Mononuclear cell (primary cell): ENCODE results near the gene SEPHS1. TPM values are rescaled to one million over a fixed set of nuclear protein-coding genes. Genes with fewer than 3 reads are reported as not detected.
A peak's percentile ranks its signal among the peaks of the same experiment; 100 is the strongest.
"Not testable (repeated sequence)": the region's sequence is repeated elsewhere in the genome, so short reads cannot be mapped to it uniquely, and the experiment has no call there.

Experiments
- H3K27me3 ChIP-seq: 2 replicates; pipeline ENCODE4 v1.6.0; 2011; ENCODE audit warnings: low read length, control low read depth; ENCODE audit not compliant: insufficient read depth
- H3K4me1 ChIP-seq: 2 replicates; pipeline ENCODE4 v1.5.1; 2011; ENCODE audit warnings: mild to moderate bottlenecking, low read length, control low read depth; ENCODE audit not compliant: insufficient read depth
- H3K4me3 ChIP-seq: 2 replicates; pipeline ENCODE4 v1.5.1; 2011; ENCODE audit warnings: mild to moderate bottlenecking, low read length, moderate library complexity
- H3K9me3 ChIP-seq: 2 replicates; pipeline ENCODE4 v1.5.1; 2011; ENCODE audit warnings: low read depth, mild to moderate bottlenecking, control low read depth, low read length
- total RNA-seq: library from RNA; depleted of rRNA; stranded (reverse); fragments of >200 nt; gene quantifications from one replicate; pipeline ENCODE4 v1.2.3, GENCODE V29; 2012

SEPHS1 gene, protein sequence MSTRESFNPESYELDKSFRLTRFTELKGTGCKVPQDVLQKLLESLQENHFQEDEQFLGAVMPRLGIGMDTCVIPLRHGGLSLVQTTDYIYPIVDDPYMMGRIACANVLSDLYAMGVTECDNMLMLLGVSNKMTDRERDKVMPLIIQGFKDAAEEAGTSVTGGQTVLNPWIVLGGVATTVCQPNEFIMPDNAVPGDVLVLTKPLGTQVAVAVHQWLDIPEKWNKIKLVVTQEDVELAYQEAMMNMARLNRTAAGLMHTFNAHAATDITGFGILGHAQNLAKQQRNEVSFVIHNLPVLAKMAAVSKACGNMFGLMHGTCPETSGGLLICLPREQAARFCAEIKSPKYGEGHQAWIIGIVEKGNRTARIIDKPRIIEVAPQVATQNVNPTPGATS
- 14.6 TPM for total RNA-seq

DNA sequence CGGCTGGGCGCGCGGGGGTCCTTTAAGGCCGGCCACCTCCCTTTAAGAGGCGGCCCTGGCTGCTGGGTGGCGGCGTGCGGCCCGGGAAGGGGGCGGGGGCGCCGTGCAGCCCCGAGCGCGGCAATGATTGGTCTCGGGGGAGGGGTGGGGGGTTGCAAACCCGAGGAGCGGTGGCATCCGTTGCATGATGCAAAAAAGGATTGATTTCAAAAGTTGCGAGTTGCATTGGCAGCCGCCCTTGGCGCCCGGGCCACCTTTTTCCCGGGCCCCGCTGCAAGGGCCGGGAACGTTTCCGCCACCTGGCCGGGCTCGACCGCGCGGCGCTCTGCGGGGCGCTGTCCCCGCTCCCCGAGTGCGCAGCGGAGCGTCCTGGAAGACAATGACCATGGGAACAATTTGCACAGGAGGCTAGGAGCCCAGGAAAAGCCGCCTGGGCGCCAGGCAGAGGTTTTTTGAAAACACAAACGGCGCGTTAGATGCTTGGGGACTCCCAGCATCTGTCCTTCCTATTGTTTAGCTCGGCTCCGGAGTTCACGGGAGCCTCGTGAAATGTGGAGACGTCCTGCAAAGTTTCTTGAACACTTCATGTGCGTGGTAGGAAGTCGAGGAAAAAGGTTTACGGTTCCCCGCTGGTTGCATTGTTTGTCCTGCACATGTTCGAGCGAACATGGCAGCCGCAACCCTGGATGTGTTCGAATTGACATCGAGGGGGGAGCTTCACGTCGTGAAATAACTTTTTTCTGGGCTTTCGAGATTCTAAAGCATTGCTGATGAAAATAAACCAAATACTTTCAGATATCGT lies at the start of gene SEPHS1:
TSS of gene SEPHS1 (minus strand) at position 78 of the 802 bp plus-strand sequence. CDS start 3,343 bp downstream, outside the sequence.
- Histone ChIP-seq H3K27me3 (no peaks in the 10 kb centered on the region), H3K9me3 (no peaks in the 10 kb centered on the region), H3K4me1 (peaks cover 52% of the 10 kb centered on the region), H3K4me3 (peak within 1 kb of the TSS; percentile 71)

- Histone ChIP-seq H3K4me1 (no peaks in the 10 kb centered on the region), H3K9me3 (no peaks in the 10 kb centered on the region), H3K27me3 (no peaks in the 10 kb centered on the region), H3K4me3 (no peak overlapping the region)
Measured at GRCh38 chr10:13397052-13397451, 49.0 kb upstream of the SEPHS1 start.

DNA sequence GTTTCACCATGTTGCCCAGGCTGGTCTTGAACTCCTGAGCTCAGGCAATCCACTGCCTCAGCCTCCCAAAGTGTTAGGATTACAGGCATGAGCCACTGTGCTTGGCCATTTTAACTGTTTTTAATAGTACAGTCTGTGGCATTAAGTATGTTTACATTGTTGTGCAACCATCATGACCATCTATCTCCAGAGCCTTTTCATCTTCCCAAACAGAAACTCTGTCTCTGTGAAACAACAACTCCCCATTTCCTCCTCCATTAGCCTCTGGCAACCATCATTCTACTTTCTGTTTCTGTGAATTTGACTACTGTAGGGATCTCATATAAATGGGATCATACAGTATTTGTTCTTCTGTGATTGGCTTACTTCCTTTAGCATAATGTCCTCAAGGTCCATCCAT lies 48.3 kb upstream of the SEPHS1 start:
- Histone ChIP-seq H3K9me3 (no peaks in the 10 kb centered on the region), H3K4me1 (no peaks in the 10 kb centered on the region), H3K4me3 (no peak overlapping the region), H3K27me3 (no peaks in the 10 kb centered on the region)

GRCh38 chr10:13395540-13395939 lies 47.4 kb upstream of the SEPHS1 start:
- no peaks in the 10 kb centered on the region for H3K9me3 ChIP-seq
- H3K4me3 ChIP-seq, result no peak overlapping the region
- H3K4me1 ChIP-seq, result no peaks in the 10 kb centered on the region
- H3K27me3 ChIP-seq, result no peaks in the 10 kb centered on the region

- no peak overlapping the region for H3K4me3 ChIP-seq
- H3K27me3 ChIP-seq, result no peaks in the 10 kb centered on the region
- no peaks in the 10 kb centered on the region for H3K9me3 ChIP-seq
- no peaks in the 10 kb centered on the region for H3K4me1 ChIP-seq
Measured at GRCh38 chr10:13393640-13394039, 45.5 kb upstream of the SEPHS1 start.

GRCh38 chr10:13392701-13393100 lies 44.6 kb upstream of the SEPHS1 start:
- Histone ChIP-seq H3K4me3 (no peak overlapping the region), H3K4me1 (no peaks in the 10 kb centered on the region), H3K27me3 (no peaks in the 10 kb centered on the region), H3K9me3 (no peaks in the 10 kb centered on the region)

DNA sequence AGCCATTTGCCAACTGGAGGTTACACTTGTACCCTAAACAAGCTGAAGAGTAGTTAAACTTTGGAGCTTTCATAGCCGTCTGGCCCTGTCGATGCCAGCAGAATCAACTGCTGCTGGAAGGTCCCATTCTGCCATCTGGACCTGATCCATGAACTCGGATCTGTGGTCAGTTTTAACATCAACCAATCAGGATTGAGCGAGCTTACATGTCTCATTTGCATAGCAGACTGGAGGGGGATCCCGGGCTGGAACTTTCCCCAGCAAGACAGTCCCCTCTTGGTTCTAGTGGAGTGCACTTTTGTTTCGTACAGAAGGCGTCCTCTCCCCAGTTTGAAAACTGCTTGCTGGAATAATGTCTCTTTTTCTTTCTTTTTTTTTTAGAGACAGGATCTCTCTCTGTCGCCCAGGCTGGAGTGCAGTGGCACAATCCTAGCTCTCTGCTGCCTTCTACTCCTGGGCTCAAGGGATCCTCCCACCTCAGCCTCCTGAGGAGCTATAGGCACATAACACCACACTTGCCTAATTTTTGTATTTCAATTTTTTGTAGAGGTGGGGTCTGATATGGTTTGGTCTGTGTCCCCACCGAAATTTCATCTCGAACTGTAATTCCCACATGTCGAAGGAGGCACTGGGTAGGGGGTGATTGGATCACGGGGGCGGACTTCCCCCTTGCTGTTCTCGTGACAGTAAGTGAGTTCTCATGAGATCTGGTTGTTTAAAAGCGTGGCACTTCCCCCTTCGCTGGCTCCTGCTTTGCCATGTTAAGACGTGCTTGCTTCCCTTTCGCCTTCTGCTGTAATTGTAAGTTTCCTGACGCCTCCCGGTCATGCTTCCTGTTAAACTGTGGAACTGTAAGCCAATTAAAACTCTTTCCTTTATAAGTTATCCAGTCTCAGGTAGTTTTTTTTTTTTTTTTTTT lies 42.8 kb upstream of the SEPHS1 start:
- no peaks in the 10 kb centered on the region for H3K9me3 ChIP-seq
- no peaks in the 10 kb centered on the region for H3K27me3 ChIP-seq
- H3K4me1 ChIP-seq, result no peaks in the 10 kb centered on the region
- no peak overlapping the region for H3K4me3 ChIP-seq

GRCh38 chr10:13388478-13389230 lies 40.6 kb upstream of the SEPHS1 start:
- Histone ChIP-seq H3K4me3 (no peak overlapping the region), H3K9me3 (no peaks in the 10 kb centered on the region), H3K27me3 (no peaks in the 10 kb centered on the region), H3K4me1 (no peaks in the 10 kb centered on the region)

DNA sequence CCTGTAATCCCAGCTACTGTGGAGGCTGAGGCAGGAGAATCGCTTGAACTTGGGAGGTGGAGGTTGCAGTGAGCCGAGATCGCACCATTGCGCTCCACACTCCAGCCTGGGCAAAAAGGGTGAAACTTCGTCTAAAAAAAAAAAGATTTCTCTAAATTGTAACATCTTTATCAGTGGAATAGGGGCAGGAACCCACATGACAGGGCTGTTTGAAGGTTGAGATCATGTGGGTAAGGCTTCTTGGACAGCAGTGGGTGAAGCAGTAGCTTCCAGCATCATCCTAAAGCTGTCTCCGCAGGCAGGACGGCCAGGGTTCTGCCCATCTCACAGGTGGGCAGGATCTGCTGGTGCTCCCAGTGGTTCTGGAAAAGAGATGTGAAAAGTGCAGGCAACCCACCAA lies 37.9 kb upstream of the SEPHS1 start:
- Histone ChIP-seq H3K4me3 (no peak overlapping the region), H3K9me3 (no peaks in the 10 kb centered on the region), H3K4me1 (peaks cover 8% of the 10 kb centered on the region), H3K27me3 (peaks cover 16% of the 10 kb centered on the region)

- Histone ChIP-seq H3K9me3 (no peaks in the 10 kb centered on the region), H3K4me3 (no peak overlapping the region), H3K4me1 (peaks cover 8% of the 10 kb centered on the region), H3K27me3 (peaks cover 19% of the 10 kb centered on the region)
Measured at GRCh38 chr10:13383399-13383761, 35.3 kb upstream of the SEPHS1 start.

DNA sequence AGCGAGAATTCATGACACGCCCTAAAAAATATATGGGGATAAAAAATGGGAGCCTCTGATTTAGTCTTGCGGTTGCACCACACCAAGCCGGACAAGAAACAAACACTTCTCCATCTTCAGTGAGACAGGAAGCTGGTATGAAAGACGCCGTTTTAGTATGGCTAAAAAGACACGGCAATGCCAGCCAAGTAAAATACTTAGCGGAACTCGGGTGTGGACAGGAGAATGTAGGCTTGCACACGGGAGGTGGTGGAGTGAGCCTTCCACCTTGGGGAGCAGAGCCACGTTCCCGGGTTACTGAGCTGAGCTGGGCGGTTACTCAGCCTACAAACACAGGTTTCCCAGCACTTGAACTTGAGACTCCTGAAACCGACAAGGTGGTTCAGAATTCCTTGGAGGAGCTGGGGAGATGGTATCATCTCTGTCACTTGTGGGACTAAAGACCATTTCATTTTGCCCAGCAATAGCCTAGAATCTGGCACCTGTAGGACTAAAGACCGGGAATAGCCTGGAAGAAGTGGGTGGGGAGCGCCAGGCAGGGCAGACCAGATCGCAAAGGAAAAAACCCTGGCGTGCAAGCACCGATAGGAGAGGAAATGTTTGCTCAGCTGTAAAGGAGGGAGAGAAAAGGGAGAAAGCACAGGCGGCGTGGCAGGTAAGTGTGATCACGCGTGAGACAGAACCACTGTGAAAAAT lies 34.8 kb upstream of the SEPHS1 start:
- Histone ChIP-seq H3K4me1 (peaks cover 8% of the 10 kb centered on the region), H3K4me3 (no peak overlapping the region), H3K27me3 (peaks cover 19% of the 10 kb centered on the region), H3K9me3 (no peaks in the 10 kb centered on the region)

DNA sequence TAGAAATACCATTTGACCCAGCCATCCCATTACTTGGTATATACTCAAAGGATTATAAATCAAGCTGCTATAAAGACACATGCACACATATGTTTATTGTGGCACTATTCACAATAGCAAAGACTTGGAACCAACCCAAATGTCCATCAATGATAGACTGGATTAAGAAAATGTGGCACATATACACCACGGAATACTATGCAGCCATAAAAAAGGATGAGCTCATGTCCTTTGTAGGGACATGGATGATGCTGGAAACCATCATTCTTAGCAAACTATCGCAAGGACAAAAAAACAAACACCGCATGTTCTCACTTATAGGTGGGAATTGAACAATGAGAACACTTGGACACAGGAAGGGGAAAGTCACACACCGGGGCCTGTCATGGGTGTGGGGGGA lies 31.0 kb upstream of the SEPHS1 start:
- not testable (repeated sequence) for H3K9me3 ChIP-seq, H3K4me1 ChIP-seq, H3K4me3 ChIP-seq
- H3K27me3 ChIP-seq, result peaks cover 19% of the 10 kb centered on the region

GRCh38 chr10:13376746-13377145 lies 28.7 kb upstream of the SEPHS1 start:
- Histone ChIP-seq H3K4me1 (no peaks in the 10 kb centered on the region), H3K4me3 (no peak overlapping the region), H3K27me3 (peaks cover 5% of the 10 kb centered on the region), H3K9me3 (no peaks in the 10 kb centered on the region)

DNA sequence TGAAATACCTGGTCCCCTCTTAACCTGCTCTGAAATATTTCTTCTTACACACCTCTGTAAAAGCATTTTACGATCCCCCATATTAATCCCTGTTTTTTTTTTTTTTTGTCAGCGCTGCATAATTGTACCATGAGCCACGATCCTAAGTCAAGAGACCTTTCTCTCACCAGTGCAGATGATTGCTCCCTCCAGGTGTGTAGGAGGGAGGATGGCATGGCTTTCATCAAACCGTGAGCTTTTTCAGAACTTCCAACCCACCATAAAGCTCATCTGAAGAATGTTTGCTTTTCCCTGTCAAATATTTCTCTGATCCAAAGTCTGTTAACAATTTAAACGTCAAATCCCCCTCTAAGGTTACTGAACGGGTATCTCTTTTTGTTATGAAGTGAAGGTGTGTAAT lies 28.2 kb upstream of the SEPHS1 start:
- Histone ChIP-seq H3K9me3 (no peaks in the 10 kb centered on the region), H3K4me1 (no peaks in the 10 kb centered on the region), H3K27me3 (peaks cover 3% of the 10 kb centered on the region), H3K4me3 (no peak overlapping the region)
